ENCODE data around the gene TMEM184A.

Gene TMEM184A

DNA sequence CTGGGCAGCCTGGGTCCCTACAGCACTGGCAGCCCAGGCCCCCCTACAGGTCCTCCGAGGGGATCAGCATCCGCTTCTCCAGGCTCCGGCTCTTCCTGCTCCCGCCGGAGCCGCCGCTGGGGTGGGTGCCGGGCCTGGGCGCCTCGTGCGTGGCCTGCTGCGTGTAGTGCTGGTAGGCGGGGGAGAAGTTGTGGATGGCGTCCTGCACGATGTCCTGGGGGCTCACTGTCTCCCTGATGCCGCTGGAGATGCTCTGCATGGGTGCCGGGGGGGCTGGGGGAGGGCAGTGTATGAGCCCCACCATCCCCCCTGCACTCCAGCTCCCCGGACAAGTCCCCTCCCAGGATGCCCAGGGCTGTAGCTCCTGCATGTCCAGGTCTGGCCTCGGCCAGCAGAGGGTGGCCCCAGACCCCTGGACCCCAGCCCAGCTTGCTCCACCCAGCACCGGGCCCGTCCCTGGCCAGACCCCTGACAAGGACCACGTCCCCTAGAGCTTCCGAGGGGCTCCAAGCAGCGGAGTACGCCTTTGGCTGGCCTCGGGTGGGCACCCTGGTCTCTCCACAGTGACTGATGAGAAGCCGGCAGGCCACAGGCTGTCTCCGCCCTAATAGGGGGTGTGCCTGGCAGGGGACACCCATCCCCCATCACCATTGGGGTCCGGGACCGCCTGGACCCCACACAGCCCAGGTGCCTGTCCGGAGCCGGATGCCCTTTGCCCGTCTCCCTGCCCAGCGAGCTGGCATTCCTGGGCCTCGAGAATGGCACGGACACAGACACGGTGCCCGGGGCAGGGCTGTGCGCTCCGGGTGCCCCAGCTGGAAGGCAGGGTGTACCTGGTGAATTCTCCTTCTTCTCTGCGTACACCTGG, 8.9 kb downstream of the TMEM184A start:
- TF ChIP-seq CTCF (IDR thresholded peaks at IDR 0.05; ENCODE audit: low read length, missing control alignments), result no peak
- DNase-seq (ENCODE audit: low read depth), result no peak
- H3K4me3 ChIP-seq (replicated peaks; ENCODE audit: low read depth, low read length), result no peak overlapping the region

GRCh38 chr7:1546274-1546908, 9.6 kb downstream of the TMEM184A start:
- no peak for DNase-seq (ENCODE audit: low read depth)
- no peak overlapping the region for H3K4me3 ChIP-seq (replicated peaks; ENCODE audit: low read depth, low read length)
- no peak for TF ChIP-seq CTCF (IDR thresholded peaks at IDR 0.05; ENCODE audit: low read length, missing control alignments)

DNA sequence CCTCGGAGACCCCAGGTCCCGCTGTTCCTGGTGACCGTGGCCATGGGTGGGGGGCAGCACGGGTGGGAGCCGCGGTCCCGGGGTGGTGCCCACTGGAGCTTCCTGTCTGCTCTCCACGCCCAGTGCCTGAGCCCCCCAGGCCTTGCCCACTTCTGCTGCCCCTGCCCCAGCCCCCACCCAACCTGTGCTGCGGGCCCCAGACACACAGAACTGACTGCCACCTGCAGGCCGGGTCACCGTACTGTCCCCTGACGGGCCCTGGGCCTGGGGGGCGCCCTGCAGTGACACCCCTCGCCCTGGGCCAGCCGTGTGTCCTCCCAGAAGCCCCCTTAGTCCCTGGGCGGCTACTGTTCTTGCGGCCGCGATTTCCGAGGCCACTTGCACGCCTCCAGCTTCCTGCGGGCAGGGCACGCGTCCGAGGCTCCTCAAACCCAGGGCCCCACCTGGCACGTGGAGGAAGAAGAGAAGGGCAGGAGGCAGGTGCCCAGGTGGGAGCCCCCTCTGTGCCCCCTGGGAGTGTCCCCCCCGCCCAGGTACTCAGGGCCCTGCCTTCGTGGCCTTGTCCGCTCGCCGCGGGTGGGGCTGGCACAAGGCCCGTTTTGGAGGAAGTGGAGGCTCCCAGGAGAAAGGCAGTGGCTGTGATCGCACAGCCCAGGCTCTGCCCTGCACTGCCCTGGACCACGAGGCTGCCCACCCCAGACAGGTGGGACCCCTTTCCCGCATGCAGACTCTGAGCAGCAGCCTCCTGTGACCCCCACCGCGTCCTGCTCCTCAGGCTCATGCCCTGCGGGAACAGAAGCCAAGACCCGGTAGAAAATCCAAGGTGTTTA, 10.4 kb downstream of the TMEM184A start:
- no peak for TF ChIP-seq CTCF (IDR thresholded peaks at IDR 0.05; ENCODE audit: low read length, missing control alignments)
- H3K4me3 ChIP-seq (replicated peaks; ENCODE audit: low read depth, low read length), result no peak overlapping the region
- DNase-seq (ENCODE audit: low read depth), result no peak

DNA sequence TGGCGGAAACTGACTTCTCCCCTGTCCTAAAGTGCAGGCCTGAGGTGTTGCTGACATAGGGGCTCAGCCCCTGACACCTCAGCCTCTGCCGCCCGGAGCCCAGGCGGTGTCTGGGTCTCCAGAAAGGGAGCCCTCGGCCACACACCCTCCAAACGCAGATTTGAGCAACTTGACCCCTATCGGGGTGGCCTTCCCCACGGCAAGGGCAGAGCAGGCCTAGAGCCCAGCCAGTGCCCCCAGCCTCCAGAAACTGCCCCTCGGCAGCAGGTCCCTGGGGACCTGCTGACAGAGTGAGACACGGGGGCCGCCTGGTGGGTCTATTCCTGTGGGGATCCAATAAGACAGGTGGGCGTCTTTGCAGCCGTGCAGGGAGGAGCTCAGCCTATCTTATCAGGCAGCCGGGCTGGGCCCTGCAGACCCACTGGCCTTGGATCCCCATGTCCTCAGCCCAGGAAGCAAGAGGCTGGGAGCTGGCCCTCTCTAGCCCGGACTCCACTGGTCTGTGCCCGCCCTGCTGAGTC, 11.0 kb downstream of the TMEM184A start:
- TF ChIP-seq CTCF (IDR thresholded peaks at IDR 0.05; ENCODE audit: low read length, missing control alignments), result no peak
- H3K4me3 ChIP-seq (replicated peaks; ENCODE audit: low read depth, low read length), result no peak overlapping the region
- DNase-seq (ENCODE audit: low read depth), result no peak

- H3K4me3 ChIP-seq (replicated peaks; ENCODE audit: low read depth, low read length), result no peak overlapping the region
- TF ChIP-seq CTCF (IDR thresholded peaks at IDR 0.05; ENCODE audit: low read length, missing control alignments), result no peak
- DNase-seq (ENCODE audit: low read depth), result no peak
These were observed 11.7 kb downstream of the TMEM184A start for GRCh38 chr7:1544178-1544895.

- no peak for DNase-seq (ENCODE audit: low read depth)
- H3K4me3 ChIP-seq (replicated peaks; ENCODE audit: low read depth, low read length), result no peak overlapping the region
- TF ChIP-seq CTCF (IDR thresholded peaks at IDR 0.05; ENCODE audit: low read length, missing control alignments), result no peak
These were observed 12.2 kb downstream of the TMEM184A start for GRCh38 chr7:1543826-1544177.
